IPS DF 6.9 (cell line): ENCODE data around the gene TRIM17.
A peak's percentile ranks its signal among the peaks of the same experiment; 100 is the strongest.

Experiments used
- DNase-seq: peaks from one replicate; pipeline ENCODE4 v3.0.0-alpha.2; 2013; ENCODE audit warnings: low read depth, low spot score
- H3K27ac ChIP-seq: one replicate; pipeline ENCODE4 v1.5.1; 2013; ENCODE audit warnings: low read length, control low read depth
- H3K27me3 ChIP-seq: 2 replicates; pipeline ENCODE4 v1.6.1; 2013; ENCODE audit warnings: mild to moderate bottlenecking, low read length; ENCODE audit not compliant: control insufficient read depth, insufficient read depth
- H3K36me3 ChIP-seq: 2 replicates; pipeline ENCODE4 v1.6.1; 2013; ENCODE audit warnings: low read length; ENCODE audit not compliant: control insufficient read depth, insufficient read depth
- H3K4me1 ChIP-seq: 2 replicates; pipeline ENCODE4 v1.6.1; 2013; ENCODE audit warnings: low read length; ENCODE audit not compliant: control insufficient read depth, insufficient read depth
- H3K4me3 ChIP-seq: 2 replicates; pipeline ENCODE4 v1.5.1; 2013; ENCODE audit warnings: mild to moderate bottlenecking, low read length
- H3K9me3 ChIP-seq: 2 replicates; pipeline ENCODE4 v1.6.1; 2013; ENCODE audit warnings: low read length, inconsistent platforms; ENCODE audit not compliant: control insufficient read depth, insufficient read depth
- WGBS: extraction: QIAGEN DNeasy Blood & Tissue Kit; methylation state at CpG from one replicate; pipeline ENCODE4 v1.1.7; 2013; ENCODE audit warnings: mixed read lengths, missing lambda C conversion rate; ENCODE audit not compliant: insufficient read length, insufficient coverage; 5-methylcytosine and 5-hydroxymethylcytosine counted together

Gene TRIM17

DNA sequence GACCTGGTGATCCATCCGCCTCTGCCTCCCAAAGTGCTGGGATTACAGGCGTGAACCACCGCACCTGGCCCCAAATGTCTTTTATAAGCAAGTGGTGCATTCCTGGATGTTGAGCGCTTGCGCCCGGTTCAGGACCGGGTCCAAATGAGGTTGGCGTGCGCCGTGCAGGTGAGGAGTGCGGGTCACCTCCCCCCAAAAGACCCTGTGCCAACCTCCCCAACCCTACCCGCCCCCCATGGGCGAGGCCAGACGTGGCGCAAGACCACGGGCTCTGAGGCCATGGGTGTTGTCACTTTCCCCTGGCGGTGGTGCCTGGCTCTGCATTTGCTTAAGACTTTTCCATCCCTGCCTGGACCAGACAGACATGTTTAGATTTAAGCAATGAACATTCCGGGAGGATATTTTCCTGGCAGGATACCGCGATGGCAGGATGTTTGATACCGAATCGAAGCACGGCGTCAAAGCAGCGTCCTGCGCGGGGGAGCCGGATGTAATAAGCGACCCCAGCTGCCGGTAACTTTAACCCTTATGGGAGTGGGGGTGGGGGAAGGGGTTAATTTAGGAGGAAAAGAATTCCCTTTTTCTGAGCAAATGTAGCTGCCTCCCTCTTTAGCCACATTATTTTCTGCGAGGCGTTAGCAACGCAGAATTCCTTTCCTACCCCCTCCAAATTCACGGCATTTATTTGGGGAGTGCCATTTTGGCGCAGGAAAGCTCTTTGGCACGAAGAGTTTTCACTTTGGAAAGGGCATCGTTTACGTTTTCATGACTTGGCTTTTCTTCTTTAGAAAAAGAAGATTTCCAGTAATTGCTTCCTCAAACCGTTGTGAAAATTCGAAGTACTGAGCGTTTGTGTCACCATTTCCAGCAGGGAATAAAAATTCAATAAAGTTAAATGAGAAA lies 42.7 kb upstream of the TRIM17 start:
- no CpG with 5 or more reads among the region's 41 CpGs for WGBS
- no peaks in the 10 kb centered on the region for H3K9me3 ChIP-seq
- H3K4me3 ChIP-seq: peak overlapping the region; percentile 70; the same call in 1 of the 2 replicates
- no peak overlapping the region for H3K27ac ChIP-seq
- DNase-seq: no peak
- peaks cover 5% of the 10 kb centered on the region; the same call in 1 of the 2 replicates for H3K4me1 ChIP-seq
- H3K36me3 ChIP-seq: no peaks in the 10 kb centered on the region
- peaks cover 3% of the 10 kb centered on the region; the same call in 1 of the 2 replicates for H3K27me3 ChIP-seq

DNA sequence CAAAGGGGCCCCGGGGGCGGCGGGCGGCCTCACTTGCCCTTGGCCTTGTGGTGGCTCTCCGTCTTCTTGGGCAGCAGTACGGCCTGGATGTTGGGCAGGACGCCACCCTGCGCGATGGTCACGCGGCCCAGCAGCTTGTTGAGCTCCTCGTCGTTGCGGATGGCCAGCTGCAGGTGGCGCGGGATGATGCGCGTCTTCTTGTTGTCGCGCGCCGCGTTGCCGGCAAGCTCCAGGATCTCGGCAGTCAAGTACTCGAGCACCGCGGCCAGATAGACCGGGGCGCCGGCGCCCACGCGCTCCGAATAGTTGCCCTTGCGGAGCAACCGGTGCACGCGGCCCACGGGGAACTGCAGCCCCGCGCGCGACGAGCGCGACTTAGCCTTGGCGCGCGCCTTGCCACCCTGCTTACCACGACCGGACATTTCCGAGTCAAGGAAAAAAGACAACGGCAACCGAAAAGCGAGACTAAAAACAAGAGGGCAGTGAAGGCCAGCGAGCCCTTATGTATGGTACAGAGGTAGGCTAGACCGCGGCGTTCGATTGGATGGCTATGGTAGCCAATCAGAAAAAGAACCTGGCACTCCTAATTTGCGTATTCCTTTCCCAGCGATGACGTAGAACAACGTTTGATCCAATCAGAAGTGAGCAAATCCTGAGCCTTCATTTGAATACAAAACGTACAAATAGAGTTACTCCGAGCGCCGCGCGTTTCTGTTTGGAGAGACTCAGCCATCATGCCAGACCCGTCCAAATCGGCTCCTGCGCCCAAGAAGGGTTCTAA lies 40.9 kb upstream of the TRIM17 start:
- Histone ChIP-seq H3K9me3 (no peaks in the 10 kb centered on the region), H3K4me3 (peak overlapping the region; percentile 79; the same call in 1 of the 2 replicates), H3K27me3 (no peaks in the 10 kb centered on the region), H3K4me1 (peaks cover 1% of the 10 kb centered on the region; the same call in 1 of the 2 replicates), H3K36me3 (no peaks in the 10 kb centered on the region), H3K27ac (no peak overlapping the region)
- WGBS: no CpG with 5 or more reads among the region's 74 CpGs
- peak; percentile 96 for DNase-seq

GRCh38 chr1:228457017-228457395 lies 40.3 kb upstream of the TRIM17 start:
- Histone ChIP-seq H3K36me3 (no peaks in the 10 kb centered on the region), H3K9me3 (no peaks in the 10 kb centered on the region), H3K4me3 (peak overlapping the region; percentile 79), H3K27me3 (no peaks in the 10 kb centered on the region), H3K4me1 (peaks cover 1% of the 10 kb centered on the region; the same call in 1 of the 2 replicates), H3K27ac (no peak overlapping the region)
- no peak for DNase-seq
- WGBS: no CpG with 5 or more reads among the region's 13 CpGs

DNA sequence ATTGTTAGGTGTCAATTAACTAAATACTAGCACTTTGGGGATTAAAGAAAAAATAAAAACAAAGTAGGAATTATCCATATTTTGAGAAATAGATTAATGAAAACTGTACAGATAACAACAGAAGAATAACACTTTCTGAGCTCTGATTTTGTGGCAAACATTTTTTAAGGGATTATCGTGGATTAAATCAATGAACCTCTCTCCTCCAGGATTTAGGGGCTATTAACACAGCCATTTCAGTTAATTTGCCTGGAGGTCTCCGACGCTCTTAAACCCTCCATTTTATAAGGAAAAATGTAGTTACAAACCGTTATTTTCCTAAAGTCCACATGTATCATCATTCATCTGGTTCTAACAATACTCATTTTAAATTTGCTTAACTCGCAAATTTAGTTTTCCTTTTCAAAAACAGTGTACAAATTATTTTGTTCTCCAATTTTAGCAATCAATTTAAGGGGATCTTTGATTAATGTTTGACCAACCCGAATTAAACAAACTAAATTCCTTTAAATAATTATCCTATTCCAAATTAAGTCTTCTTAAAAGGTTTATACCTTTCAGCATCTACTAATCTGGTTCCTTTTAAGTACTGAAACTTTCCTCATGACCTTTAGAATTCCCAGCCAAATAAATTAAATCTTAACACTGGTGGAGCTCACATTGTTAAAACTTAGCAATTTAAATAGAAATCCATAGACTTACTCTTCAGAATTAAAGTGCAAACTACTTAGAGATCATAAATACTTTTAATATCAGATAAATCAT lies 39.8 kb upstream of the TRIM17 start:
- no peak overlapping the region for H3K27ac ChIP-seq

GRCh38 chr1:228455715-228456114 lies 39.1 kb upstream of the TRIM17 start:
- DNase-seq: no peak
- peaks cover 1% of the 10 kb centered on the region; the same call in 1 of the 2 replicates for H3K4me1 ChIP-seq
- no peaks in the 10 kb centered on the region for H3K9me3 ChIP-seq
- H3K36me3 ChIP-seq: no peaks in the 10 kb centered on the region
- H3K27ac ChIP-seq: no peak overlapping the region
- no peak overlapping the region for H3K4me3 ChIP-seq
- no peaks in the 10 kb centered on the region for H3K27me3 ChIP-seq
- no CpG with 5 or more reads among the region's 1 CpG for WGBS

More for the DNA sequence above, 39.8 kb upstream of the TRIM17 start:
- WGBS: 100% methylated on average over 1 of the region's 6 CpGs
- H3K9me3 ChIP-seq: no peaks in the 10 kb centered on the region
- DNase-seq: no peak
- H3K4me3 ChIP-seq: peak overlapping the region; percentile 79; the same call in 1 of the 2 replicates
- no peaks in the 10 kb centered on the region for H3K36me3 ChIP-seq
- peaks cover 1% of the 10 kb centered on the region; the same call in 1 of the 2 replicates for H3K4me1 ChIP-seq
- no peaks in the 10 kb centered on the region for H3K27me3 ChIP-seq

- H3K27ac ChIP-seq: no peak overlapping the region
- no CpG with 5 or more reads among the region's 1 CpG for WGBS
- H3K27me3 ChIP-seq: no peaks in the 10 kb centered on the region
- H3K4me3 ChIP-seq: no peak overlapping the region
- H3K9me3 ChIP-seq: no peaks in the 10 kb centered on the region
- DNase-seq: no peak
- H3K36me3 ChIP-seq: no peaks in the 10 kb centered on the region
- peaks cover 1% of the 10 kb centered on the region; the same call in 1 of the 2 replicates for H3K4me1 ChIP-seq
Observed at GRCh38 chr1:228454238-228454637, 37.6 kb upstream of the TRIM17 start.

DNA sequence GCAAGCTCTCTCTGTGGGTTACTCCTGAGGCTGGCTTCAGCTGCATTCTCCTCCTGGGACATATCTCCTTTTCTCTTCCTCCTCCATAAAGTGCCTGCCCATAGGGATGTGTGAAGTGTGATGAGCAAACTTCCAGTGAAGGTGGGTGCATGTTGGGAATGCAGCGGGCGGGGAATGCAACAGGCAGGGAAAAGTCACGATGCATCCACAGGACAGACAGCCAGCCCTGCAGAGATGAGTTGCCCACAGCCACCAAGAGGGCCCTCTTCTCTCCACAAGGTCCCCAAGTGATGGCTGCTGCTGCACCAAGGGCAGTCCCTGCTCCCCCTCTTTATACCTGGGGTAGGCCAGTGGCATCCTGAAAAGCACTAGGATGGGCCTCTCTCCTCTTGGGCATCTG lies 37.0 kb upstream of the TRIM17 start:
- no CpG with 5 or more reads among the region's 3 CpGs for WGBS
- H3K9me3 ChIP-seq: no peaks in the 10 kb centered on the region
- no peak overlapping the region for H3K4me3 ChIP-seq
- H3K27me3 ChIP-seq: no peaks in the 10 kb centered on the region
- peaks cover 1% of the 10 kb centered on the region; the same call in 1 of the 2 replicates for H3K4me1 ChIP-seq
- no peaks in the 10 kb centered on the region for H3K36me3 ChIP-seq
- no peak overlapping the region for H3K27ac ChIP-seq
- DNase-seq: no peak

- Histone ChIP-seq H3K9me3 (no peaks in the 10 kb centered on the region), H3K36me3 (no peaks in the 10 kb centered on the region), H3K4me3 (no peak overlapping the region), H3K4me1 (peaks cover 1% of the 10 kb centered on the region; the same call in 1 of the 2 replicates), H3K27me3 (no peaks in the 10 kb centered on the region), H3K27ac (no peak overlapping the region)
- no CpG with 5 or more reads among the region's 10 CpGs for WGBS
- DNase-seq: no peak
Observed at GRCh38 chr1:228453022-228453560, 36.4 kb upstream of the TRIM17 start.

GRCh38 chr1:228452194-228453021 lies 35.7 kb upstream of the TRIM17 start:
- Histone ChIP-seq H3K27ac (no peak overlapping the region), H3K4me1 (peaks cover 1% of the 10 kb centered on the region; the same call in 1 of the 2 replicates), H3K36me3 (no peaks in the 10 kb centered on the region), H3K4me3 (no peak overlapping the region), H3K27me3 (peaks cover 2% of the 10 kb centered on the region; the same call in 1 of the 2 replicates), H3K9me3 (no peaks in the 10 kb centered on the region)
- DNase-seq: no peak
- no CpG with 5 or more reads among the region's 10 CpGs for WGBS
